HCT116 (cell line): ENCODE measurements around the gene ATPAF1. TPM values are rescaled to one million over a fixed set of nuclear protein-coding genes. Genes with fewer than 3 reads are reported as not detected.

Experiments used
- ATAC-seq: fragments of 200-7000 bp; cut with Tn5 transposase; 2 replicates; pipeline ENCODE4 v1.9.1; 2020; ENCODE audit warnings: mild to moderate bottlenecking, moderate library complexity
- BruUV-seq: library from RNA; stranded (reverse); fragments of 400-500 nt; replicated peaks from 2 replicates; lab custom pipeline; 2021; lab: Mats Ljungman, UMichigan
- CTCF ChIA-PET: fragments of 300-600 bp; sonication (Branson Sonifier 250); formaldehyde crosslinking; loops from one replicate; lab custom pipeline; 2021; ENCODE audit warnings: antibody characterized with exemption; lab: Charles Lee
- POLR2A ChIA-PET: fragments of 300-600, 350-600 bp; sonication (Branson Sonifier 250); formaldehyde crosslinking; loops from one replicate; lab custom pipeline; 2021; ENCODE audit warnings: antibody characterized with exemption; lab: Charles Lee
- RAD21 ChIA-PET, 2 experiments: fragments of 300-600 bp; sonication (Branson Sonifier 250); formaldehyde crosslinking; loops; one replicate each; lab custom pipeline; 2023; ENCODE audit warnings: low total read pairs in 2 of 2; ENCODE audit not compliant: uncharacterized antibody in 2 of 2, unreplicated experiment in 2 of 2, low non-redundant PET in 1 of 2; lab: Charles Lee
- DNase-seq: peaks from one replicate; pipeline ENCODE4 v3.0.0-alpha.2; 2010; ENCODE audit warnings: low read depth, low spot score
- H2AFZ ChIP-seq: fragments of 200-600 bp; shearing (Covaris generic), sonication (generic); 2 replicates; pipeline ENCODE4 v1.6.1; 2017; ENCODE audit warnings: low read depth, mixed run types, mixed read lengths, antibody characterized with exemption, low read length; ENCODE audit not compliant: poor library complexity, severe bottlenecking
- H3K27ac ChIP-seq: 2 replicates; pipeline ENCODE4 v1.5.1; 2012; ENCODE audit warnings: low read depth, low read length
- H3K27me3 ChIP-seq: fragments of 200-600 bp; sonication (generic); 2 replicates; pipeline ENCODE4 v1.6.1; 2016; ENCODE audit warnings: mixed run types, low read length, mixed read lengths; ENCODE audit not compliant: insufficient read depth
- H3K36me3 ChIP-seq, 2 experiments: fragments of 200-500 bp in 1 of 2; fragments of 200-600 bp in 1 of 2; sonication (Bioruptor generic) in 1 of 2; sonication (generic) in 1 of 2; 2 replicates each; pipeline versions ENCODE4 v1.5.1 to v1.6.1; 2014 to 2016; ENCODE audit warnings: low read length in 2 of 2, inconsistent platforms in 1 of 2, mixed read lengths in 1 of 2, mixed run types in 1 of 2; ENCODE audit not compliant: insufficient read depth in 2 of 2, control insufficient read depth in 1 of 2
- H3K4me1 ChIP-seq, 2 experiments: fragments of 200-600 bp in 1 of 2; sonication (generic) in 1 of 2; 2 replicates each; pipeline versions ENCODE4 v1.5.1 to v1.6.1; 2012 to 2017; ENCODE audit warnings: low read length in 2 of 2, inconsistent platforms in 1 of 2, mild to moderate bottlenecking in 1 of 2, mixed read lengths in 1 of 2, mixed run types in 1 of 2, moderate library complexity in 1 of 2; ENCODE audit not compliant: insufficient read depth in 2 of 2, control insufficient read depth in 1 of 2
- H3K4me2 ChIP-seq: fragments of 200-600 bp; sonication (generic); 2 replicates; pipeline ENCODE4 v1.6.1; 2017; ENCODE audit warnings: mixed run types, low read length, mixed read lengths
- H3K4me3 ChIP-seq, 2 experiments: fragments of 200-600 bp in 1 of 2; sonication (generic) in 1 of 2; replicated peaks in 1 of 2; 2 replicates each; pipeline ENCODE4 v1.5.1; 2011 to 2016; ENCODE audit warnings: low read length in 2 of 2, control low read depth in 1 of 2, low read depth in 1 of 2, mild to moderate bottlenecking in 1 of 2, mixed read lengths in 1 of 2, mixed run types in 1 of 2
- H3K79me2 ChIP-seq: fragments of 200-600 bp; sonication (generic); 2 replicates; pipeline ENCODE4 v1.6.1; 2017; ENCODE audit warnings: mild to moderate bottlenecking, mixed run types, low read length, moderate library complexity, mixed read lengths; ENCODE audit not compliant: insufficient read depth
- H3K9ac ChIP-seq: fragments of 200-600 bp; sonication (generic); 2 replicates; pipeline ENCODE4 v1.6.1; 2016; ENCODE audit warnings: low read length, mixed read lengths
- H3K9me2 ChIP-seq: fragments of 200-600 bp; sonication (generic), shearing (Covaris generic); 2 replicates; pipeline ENCODE4 v1.6.1; 2017; ENCODE audit warnings: mixed run types, mild to moderate bottlenecking, moderate library complexity; ENCODE audit not compliant: insufficient read depth
- H3K9me3 ChIP-seq, 2 experiments: fragments of 200-500 bp in 1 of 2; fragments of 200-600 bp in 1 of 2; sonication (Bioruptor generic) in 1 of 2; sonication (generic) in 1 of 2; 2 replicates each; pipeline ENCODE4 v1.6.1; 2014 to 2017; ENCODE audit warnings: low read length in 2 of 2, mixed read lengths in 2 of 2, inconsistent platforms in 1 of 2, low read depth in 1 of 2, mild to moderate bottlenecking in 1 of 2, mixed run types in 1 of 2, moderate library complexity in 1 of 2; ENCODE audit not compliant: control insufficient read depth in 1 of 2, insufficient read depth in 1 of 2
- H4K20me1 ChIP-seq: fragments of 200-600 bp; sonication (generic), shearing (Covaris generic); 2 replicates; pipeline ENCODE4 v1.6.1; 2017; ENCODE audit warnings: mixed run types, mild to moderate bottlenecking, moderate library complexity; ENCODE audit not compliant: insufficient read depth
- CTCF ChIP-seq, 3 experiments: fragments of 200-600 bp in 1 of 3; sonication (generic) in 1 of 3; IDR thresholded peaks in 2 of 3; conservative IDR thresholded peaks in 1 of 3; 2 replicates each; pipeline ENCODE4 v1.5.1; 2012 to 2017; ENCODE audit warnings: low read depth in 2 of 3, low read length in 2 of 3, antibody characterized with exemption in 1 of 3, borderline replicate concordance in 1 of 3, control low read depth in 1 of 3, mild to moderate bottlenecking in 1 of 3, mixed read lengths in 1 of 3, mixed run types in 1 of 3, moderate library complexity in 1 of 3; ENCODE audit not compliant: insufficient read depth in 1 of 3
- ZBTB33 ChIP-seq: IDR thresholded peaks from 2 replicates; pipeline ENCODE4 v1.6.1; 2011; ENCODE audit warnings: mild to moderate bottlenecking, low read length, moderate library complexity; ENCODE audit not compliant: insufficient replicate concordance; ENCODE audit errors: extremely low read depth
- intact Hi-C: fragments of 100-400 bp; cut with micrococcal nuclease; formaldehyde crosslinking; loops from 2 replicates; pipeline ENCODE4 v1.10.0; 2022
- total RNA-seq: library from RNA; stranded (reverse); gene quantifications from one replicate; pipeline ENCODE4 v1.2.1, GENCODE V29; 2021; ENCODE audit not compliant: unreplicated experiment

ATPAF1 gene
- total RNA-seq, 1 experiment from 2014 or later: 35.5 TPM

GRCh38 chr1:46691997-46692790, 24.0 kb upstream of the ATPAF1 start:
- Histone ChIP-seq H3K9ac (no peak overlapping the region), H3K9me3 (no peaks in the 10 kb centered on the region), H2AFZ (no peak overlapping the region), H3K4me3 (no peak overlapping the region), H3K9me2 (no peaks in the 10 kb centered on the region), H3K27me3 (no peaks in the 10 kb centered on the region), H3K4me2 (no peak overlapping the region), H3K79me2 (no peaks in the 10 kb centered on the region; the same call in 1 of the 2 replicates), H3K27ac (no peak overlapping the region), H3K36me3 (peaks cover 19 to 30% of the 10 kb centered on the region in 2 experiments; a peak in 3 of 4 replicates), H4K20me1 (no peaks in the 10 kb centered on the region), H3K4me1 (peaks cover 0 to 9% of the 10 kb centered on the region in 2 experiments; a peak in 1 of 4 replicates)
- RAD21 ChIA-PET: no interaction called here
- DNase-seq: no peak
- POLR2A ChIA-PET: no interaction called here
- ATAC-seq: peak; percentile 67
- no TSS peak for BruUV-seq
- CTCF ChIA-PET: no interaction called here
- intact Hi-C loops: no loop called here
- TF ChIP-seq CTCF (IDR thresholded peaks at IDR 0.05 in 2 of 3, conservative IDR thresholded peaks at IDR 0.05 in 1 of 3; ENCODE audit: borderline replicate concordance in 1 of 3, insufficient read depth in 1 of 3, low read depth in 2 of 3, low read length in 2 of 3): peak in 2 of 3 experiments; percentile 19 to 37; a peak in 2 of 6 replicates
- TF ChIP-seq ZBTB33: no peak
